IMR-90 (cell line): ENCODE results near the gene TSEN54.
"Not testable (repeated sequence)": the region's sequence is repeated elsewhere in the genome, so short reads cannot be mapped to it uniquely, and the experiment has no call there.

Experiments used
- BHLHE40 ChIP-seq: fragments of 150-350 bp; IDR thresholded peaks from 2 replicates; pipeline ENCODE4 v1.6.1; 2016; ENCODE audit warnings: mild to moderate bottlenecking, low read depth, low read length
- CHD1 ChIP-seq: IDR thresholded peaks from 2 replicates; pipeline ENCODE4 v1.6.1; 2012; ENCODE audit warnings: low read depth, low read length, improper control_type of control experiment
- CTCF ChIP-seq: conservative IDR thresholded peaks from 2 replicates; pipeline ENCODE4 v1.5.1; 2012; ENCODE audit warnings: mild to moderate bottlenecking, low read depth, low read length, improper control_type of control experiment
- ELK1 ChIP-seq: fragments of 150-350 bp; IDR thresholded peaks from 2 replicates; pipeline ENCODE4 v1.6.1; 2016; ENCODE audit warnings: low read depth, mild to moderate bottlenecking, low read length, moderate library complexity, borderline replicate concordance
- FOS ChIP-seq: fragments of 150-350 bp; IDR thresholded peaks from 2 replicates; pipeline ENCODE4 v1.6.1; 2016; ENCODE audit warnings: low read depth, low read length
- MAFK ChIP-seq: IDR thresholded peaks from 2 replicates; pipeline ENCODE4 v1.6.1; 2012; ENCODE audit warnings: low read depth, low read length, improper control_type of control experiment
- MAZ ChIP-seq: IDR thresholded peaks from 2 replicates; pipeline ENCODE4 v1.6.1; 2012; ENCODE audit warnings: low read depth, mild to moderate bottlenecking, low read length, improper control_type of control experiment, moderate library complexity, borderline replicate concordance
- POLR2A ChIP-seq: IDR thresholded peaks from 2 replicates; pipeline ENCODE4 v1.6.1; 2012; ENCODE audit warnings: mild to moderate bottlenecking, low read depth, low read length
- RCOR1 ChIP-seq: IDR thresholded peaks from 2 replicates; pipeline ENCODE4 v1.6.1; 2012; ENCODE audit warnings: mild to moderate bottlenecking, low read length, improper control_type of control experiment; ENCODE audit not compliant: insufficient replicate concordance
- RFX5 ChIP-seq: IDR thresholded peaks from 2 replicates; pipeline ENCODE4 v1.8.0; 2012; ENCODE audit warnings: low read depth, mild to moderate bottlenecking, low read length, moderate library complexity
- USF2 ChIP-seq: fragments of 150-350 bp; IDR thresholded peaks from 2 replicates; pipeline ENCODE4 v1.6.1; 2017; ENCODE audit warnings: mild to moderate bottlenecking, antibody characterized with exemption, low read length, low read depth

- TF ChIP-seq POLR2A, CTCF, MAZ, USF2, CHD1, FOS, RCOR1, RFX5, MAFK, ELK1, BHLHE40: not testable (repeated sequence)
Measured at GRCh38 chr17:75477490-75477862, 38.9 kb upstream of the TSEN54 start.
